Measurements from ENCODE around the gene UBN2. TPM values are rescaled to one million over a fixed set of nuclear protein-coding genes. Genes with fewer than 3 reads are reported as not detected.

UBN2 gene
- total RNA-seq, 2 donors from 2014 or later, result 14.4 to 19.3 TPM

GRCh38 chr7:139286144-139286543 is 55.1 kb downstream of the UBN2 start:
- no peaks in the 10 kb centered on the region for H3K27me3 ChIP-seq
- no peaks in the 10 kb centered on the region for H3K9me3 ChIP-seq
- H3K4me1 ChIP-seq, result no peaks in the 10 kb centered on the region
- H3K27ac ChIP-seq, result no peak overlapping the region
- no peak for TF ChIP-seq CTCF (IDR thresholded peaks at IDR 0.05)
- no peak overlapping the region for H3K4me3 ChIP-seq
- no peak for DNase-seq
- intact Hi-C loops (cut with DNase I), result no loop called here
- H3K36me3 ChIP-seq, result peaks cover 6% of the 10 kb centered on the region
- no peak overlapping the region for H3K9ac ChIP-seq (ENCODE audit: low read depth in 2 of 2, low read length in 2 of 2)

GRCh38 chr7:139292821-139293220 is 61.8 kb downstream of the UBN2 start:
- no peak for DNase-seq
- Histone ChIP-seq H3K4me1 (no peaks in the 10 kb centered on the region), H3K9ac (ENCODE audit: low read depth in 2 of 2, low read length in 2 of 2) (no peak overlapping the region), H3K4me3 (no peak overlapping the region), H3K9me3 (no peaks in the 10 kb centered on the region), H3K27me3 (no peaks in the 10 kb centered on the region), H3K36me3 (no peaks in the 10 kb centered on the region), H3K27ac (no peak overlapping the region)
- TF ChIP-seq CTCF (IDR thresholded peaks at IDR 0.05), result no peak
- intact Hi-C loops (cut with DNase I), result no loop called here

- no peak for DNase-seq
- intact Hi-C loops (cut with DNase I), result no loop called here
- no peak overlapping the region for H3K4me3 ChIP-seq
- H3K9me3 ChIP-seq, result no peaks in the 10 kb centered on the region
- H3K36me3 ChIP-seq, result no peaks in the 10 kb centered on the region
- no peaks in the 10 kb centered on the region for H3K4me1 ChIP-seq
- H3K27me3 ChIP-seq, result no peaks in the 10 kb centered on the region
- H3K27ac ChIP-seq, result no peak overlapping the region
- no peak overlapping the region for H3K9ac ChIP-seq (ENCODE audit: low read depth in 2 of 2, low read length in 2 of 2)
- no peak for TF ChIP-seq CTCF (IDR thresholded peaks at IDR 0.05)
Measured at GRCh38 chr7:139293534-139293933, 62.5 kb downstream of the UBN2 start.

- no peak for TF ChIP-seq CTCF (IDR thresholded peaks at IDR 0.05)
- no peaks in the 10 kb centered on the region for H3K4me1 ChIP-seq
- H3K9ac ChIP-seq (ENCODE audit: low read depth in 2 of 2, low read length in 2 of 2), result no peak overlapping the region
- no peaks in the 10 kb centered on the region for H3K27me3 ChIP-seq
- no peak for DNase-seq
- H3K9me3 ChIP-seq, result no peaks in the 10 kb centered on the region
- no peaks in the 10 kb centered on the region for H3K36me3 ChIP-seq
- H3K4me3 ChIP-seq, result no peak overlapping the region
- intact Hi-C loops (cut with DNase I), result no loop called here
- H3K27ac ChIP-seq, result no peak overlapping the region
Measured at GRCh38 chr7:139294241-139294640, 63.2 kb downstream of the UBN2 start.

GRCh38 chr7:139294951-139295575 is 64.0 kb downstream of the UBN2 start:
- no peak for TF ChIP-seq CTCF (IDR thresholded peaks at IDR 0.05)
- Histone ChIP-seq H3K4me3 (no peak overlapping the region), H3K27ac (no peak overlapping the region), H3K4me1 (no peaks in the 10 kb centered on the region), H3K27me3 (no peaks in the 10 kb centered on the region), H3K9me3 (no peaks in the 10 kb centered on the region), H3K36me3 (no peaks in the 10 kb centered on the region), H3K9ac (ENCODE audit: low read depth in 2 of 2, low read length in 2 of 2) (no peak overlapping the region)
- DNase-seq, result no peak
- intact Hi-C loops (cut with DNase I), result no loop called here
